A549 (cell line): ENCODE data around the gene LILRA6. TPM values are rescaled to one million over a fixed set of nuclear protein-coding genes. Genes with fewer than 3 reads are reported as not detected.

Experiments
- ATAC-seq, 2 experiments: fragments of 200-7000 bp in 1 of 2; fragments of >200 bp in 1 of 2; cut with Nextera tagmentation in 1 of 2; cut with Tn5 transposase in 1 of 2; 3 replicates each; pipeline versions ENCODE4 v1.8.0 to v1.9.1; 2018 to 2020; ENCODE audit warnings: mild to moderate bottlenecking in 1 of 2, moderate library complexity in 1 of 2
- CTCF ChIA-PET: fragments of 300-600 bp; sonication (Branson Sonifier 250); formaldehyde crosslinking; extraction: SDS; loops from one replicate; lab custom pipeline; 2021; ENCODE audit warnings: antibody characterized with exemption, inconsistent platforms; lab: Yijun Ruan, JAX
- POLR2A ChIA-PET: fragments of 350-600 bp; formaldehyde crosslinking; extraction: SDS; loops from one replicate; lab custom pipeline; 2021; ENCODE audit warnings: antibody characterized with exemption, inconsistent platforms; lab: Yijun Ruan, JAX
- DNase-seq, 2 experiments: peaks; one replicate each; pipeline versions ENCODE4 v3.0.0 to v3.0.0-alpha.2; 2011 to 2016; ENCODE audit warnings: low read depth in 1 of 2, low spot score in 1 of 2
- FAIRE-seq: peaks from 2 replicates; lab custom pipeline; 2011; peaks lifted over from hg19 to GRCh38; lab: Jason Lieb, UNC
- H3K27ac ChIP-seq, 2 experiments: fragments of >200 bp; sonication (Bioruptor Twin); formaldehyde crosslinking; 3 replicates each; pipeline ENCODE4 v1.5.1; 2016 to 2017
- H3K4me1 ChIP-seq: fragments of >200 bp; sonication (Bioruptor Twin); formaldehyde crosslinking; 3 replicates; pipeline ENCODE4 v1.6.1; 2016
- H3K4me2 ChIP-seq: fragments of >200 bp; sonication (Bioruptor Twin); formaldehyde crosslinking; 3 replicates; pipeline ENCODE4 v1.6.1; 2016
- H3K4me3 ChIP-seq: fragments of >200 bp; sonication (Bioruptor Twin); formaldehyde crosslinking; 3 replicates; pipeline ENCODE4 v1.5.1; 2016
- H3K9me3 ChIP-seq: fragments of >200 bp; sonication (Bioruptor Twin); formaldehyde crosslinking; 3 replicates; pipeline ENCODE4 v1.6.1; 2016
- EP300 ChIP-seq, 2 experiments: fragments of >200 bp; sonication (Bioruptor Twin); formaldehyde crosslinking; IDR thresholded peaks; 2 replicates in 1 of 2; 3 replicates in 1 of 2; pipeline ENCODE4 v1.6.1; 2016 to 2017
- FOXS1 ChIP-seq: fragments of 250-450 bp; sonication (Bioruptor Pico); IDR thresholded peaks from 2 replicates; pipeline ENCODE4 v1.5.0; 2020; ENCODE audit warnings: mild to moderate bottlenecking, moderate library complexity
- HOXA7 ChIP-seq: fragments of 250-450 bp; sonication (Bioruptor Pico); IDR thresholded peaks from 2 replicates; pipeline ENCODE4 v1.5.0; 2020; ENCODE audit warnings: mild to moderate bottlenecking, moderate library complexity
- HOXB13 ChIP-seq: fragments of 250-450 bp; sonication (Bioruptor Pico); IDR thresholded peaks from 2 replicates; pipeline ENCODE4 v1.5.0; 2020; ENCODE audit warnings: low read depth, mild to moderate bottlenecking, moderate library complexity
- JUNB ChIP-seq: fragments of >200 bp; sonication (Bioruptor Twin); formaldehyde crosslinking; IDR thresholded peaks from 2 replicates; pipeline ENCODE4 v1.6.1; 2016
- RAD21 ChIP-seq, 2 experiments: fragments of >200 bp in 1 of 2; sonication (Bioruptor Twin) in 1 of 2; formaldehyde crosslinking in 1 of 2; IDR thresholded peaks in 1 of 2; conservative IDR thresholded peaks in 1 of 2; 2 replicates in 1 of 2; 3 replicates in 1 of 2; pipeline ENCODE4 v1.6.1; 2012 to 2018; ENCODE audit warnings: inconsistent platforms in 1 of 2
- SMC3 ChIP-seq: fragments of >200 bp; sonication (Bioruptor Twin); formaldehyde crosslinking; IDR thresholded peaks from 3 replicates; pipeline ENCODE4 v1.6.1; 2018; ENCODE audit warnings: inconsistent platforms
- SREBF2 ChIP-seq: fragments of 450-650 bp; IDR thresholded peaks from 2 replicates; pipeline ENCODE4 v1.6.1; 2014; ENCODE audit warnings: mild to moderate bottlenecking, moderate library complexity
- TFCP2L1 ChIP-seq: fragments of 250-450 bp; sonication (Bioruptor Pico); IDR thresholded peaks from 2 replicates; pipeline ENCODE4 v1.5.0; 2021; ENCODE audit warnings: mild to moderate bottlenecking
- TP53 ChIP-seq: fragments of 250-450 bp; sonication (Bioruptor Pico); IDR thresholded peaks from 2 replicates; pipeline ENCODE4 v1.5.0; 2021; ENCODE audit warnings: mild to moderate bottlenecking, moderate library complexity
- ZNF302 ChIP-seq: fragments of 250-450 bp; sonication (Bioruptor Pico); IDR thresholded peaks from 2 replicates; pipeline ENCODE4 v1.9.0; 2021; ENCODE audit warnings: inconsistent platforms, mild to moderate bottlenecking, moderate library complexity
- WGBS: methylation state at CpG from one replicate; pipeline ENCODE4 v1.1.6; 2017; ENCODE audit errors: missing lambda C conversion rate; 5-methylcytosine and 5-hydroxymethylcytosine counted together
- polyA plus RNA-seq, 4 experiments: library from polyadenylated mRNA; depleted of rRNA in 3 of 4; stranded (reverse); fragments of >200 nt; fragmentation: RNase III in 1 of 4; extraction: RNeasy Plus Mini Kit Qiagen cat#74134 plus additional on column Dnase treatment in 1 of 4; gene quantifications; 2 replicates in 3 of 4; 3 replicates in 1 of 4; pipeline ENCODE4 v1.2.3, GENCODE V29; 2011 to 2017
- TF ChIP-seq, protein P1 (sequence below): fragments of >200 bp; sonication (Bioruptor Twin); formaldehyde crosslinking; IDR thresholded peaks from 3 replicates; pipeline ENCODE4 v1.5.1; 2016
- TF ChIP-seq, protein P2 (sequence below): fragments of 450-650 bp; IDR thresholded peaks from 2 replicates; pipeline ENCODE4 v1.6.1; 2014; ENCODE audit warnings: antibody characterized with exemption
- TF ChIP-seq, protein P3 (sequence below): fragments of 200-600 bp; sonication (generic); IDR thresholded peaks from 2 replicates; pipeline ENCODE4 v1.6.1; 2016; ENCODE audit warnings: antibody characterized with exemption, mild to moderate bottlenecking, moderate library complexity
- TF ChIP-seq, protein P4 (sequence below): fragments of 150-350 bp; IDR thresholded peaks from 2 replicates; pipeline ENCODE4 v1.6.1; 2014; ENCODE audit warnings: low read depth, mild to moderate bottlenecking, low read length

The LILRA6 gene
- polyA plus RNA-seq, 2 of the 4 experiments (the other 2 are of a cell fraction) = not detected

DNA sequence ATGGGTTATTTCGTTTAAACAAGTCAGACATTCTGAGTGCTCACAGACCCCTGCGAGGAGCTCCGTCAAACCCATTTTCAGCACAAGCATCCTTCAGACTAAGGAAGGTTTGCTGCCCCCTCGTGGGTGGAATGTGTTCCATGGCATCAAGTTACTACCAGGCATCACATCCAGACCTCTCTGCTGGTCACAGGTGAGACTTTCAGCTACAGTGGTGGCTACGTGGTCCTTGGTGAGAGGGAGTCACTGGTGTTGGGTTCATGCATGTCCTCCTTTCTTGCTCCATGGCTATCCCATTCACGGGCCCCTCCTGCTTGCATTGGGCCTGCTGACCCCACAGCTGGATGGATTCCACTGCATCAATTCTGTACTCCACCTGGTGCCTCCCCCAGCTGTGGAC lies 23.5 kb upstream of the LILRA6 start:
- Histone ChIP-seq H3K4me1 (no peaks in the 10 kb centered on the region), H3K9me3 (peaks cover 5% of the 10 kb centered on the region; the same call in 2 of the 3 replicates), H3K4me3 (no peak overlapping the region), H3K27ac (no peak overlapping the region)
- CTCF ChIA-PET = interaction anchor here (0.6 to 4.4 kb wide), 40 partner anchors 9 to 473 kb away, joined by 3 to 28 read pairs (median 4); partner anchors contain the start of genes LENG1, LILRB2, LILRB5 and TSEN34
- peak; percentile 94 to 95 for ATAC-seq
- FAIRE-seq = peak; percentile 82
- TF ChIP-seq ZNF302 (CRISPR knock-in tag) (no peak), SMC3 (peak; percentile 31; the same call in 1 of the 3 replicates), RAD21 (conservative IDR thresholded peaks at IDR 0.05 in 1 of 2, IDR thresholded peaks at IDR 0.05 in 1 of 2) (peak; percentile 31 to 52; a peak in 3 of 5 replicates), HOXA7 (CRISPR knock-in tag) (no peak), JUNB (no peak)
- TF ChIP-seq, protein P1, sequence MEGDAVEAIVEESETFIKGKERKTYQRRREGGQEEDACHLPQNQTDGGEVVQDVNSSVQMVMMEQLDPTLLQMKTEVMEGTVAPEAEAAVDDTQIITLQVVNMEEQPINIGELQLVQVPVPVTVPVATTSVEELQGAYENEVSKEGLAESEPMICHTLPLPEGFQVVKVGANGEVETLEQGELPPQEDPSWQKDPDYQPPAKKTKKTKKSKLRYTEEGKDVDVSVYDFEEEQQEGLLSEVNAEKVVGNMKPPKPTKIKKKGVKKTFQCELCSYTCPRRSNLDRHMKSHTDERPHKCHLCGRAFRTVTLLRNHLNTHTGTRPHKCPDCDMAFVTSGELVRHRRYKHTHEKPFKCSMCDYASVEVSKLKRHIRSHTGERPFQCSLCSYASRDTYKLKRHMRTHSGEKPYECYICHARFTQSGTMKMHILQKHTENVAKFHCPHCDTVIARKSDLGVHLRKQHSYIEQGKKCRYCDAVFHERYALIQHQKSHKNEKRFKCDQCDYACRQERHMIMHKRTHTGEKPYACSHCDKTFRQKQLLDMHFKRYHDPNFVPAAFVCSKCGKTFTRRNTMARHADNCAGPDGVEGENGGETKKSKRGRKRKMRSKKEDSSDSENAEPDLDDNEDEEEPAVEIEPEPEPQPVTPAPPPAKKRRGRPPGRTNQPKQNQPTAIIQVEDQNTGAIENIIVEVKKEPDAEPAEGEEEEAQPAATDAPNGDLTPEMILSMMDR = peak; percentile 79
- TF ChIP-seq, protein P2, sequence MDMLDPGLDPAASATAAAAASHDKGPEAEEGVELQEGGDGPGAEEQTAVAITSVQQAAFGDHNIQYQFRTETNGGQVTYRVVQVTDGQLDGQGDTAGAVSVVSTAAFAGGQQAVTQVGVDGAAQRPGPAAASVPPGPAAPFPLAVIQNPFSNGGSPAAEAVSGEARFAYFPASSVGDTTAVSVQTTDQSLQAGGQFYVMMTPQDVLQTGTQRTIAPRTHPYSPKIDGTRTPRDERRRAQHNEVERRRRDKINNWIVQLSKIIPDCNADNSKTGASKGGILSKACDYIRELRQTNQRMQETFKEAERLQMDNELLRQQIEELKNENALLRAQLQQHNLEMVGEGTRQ = no peak
- TF ChIP-seq, all 56 proteins: peak for 3
- POLR2A ChIA-PET = interaction anchor here (0.6 kb wide), 1 partner anchor 88 kb away, joined by 4 read pairs; no protein-coding TSS in a partner anchor
- 2% methylated on average over 6 of the region's 6 CpGs for WGBS
- peak; percentile 54 to 79 for DNase-seq
- no peak overlapping the region for H3K4me2 ChIP-seq

DNA sequence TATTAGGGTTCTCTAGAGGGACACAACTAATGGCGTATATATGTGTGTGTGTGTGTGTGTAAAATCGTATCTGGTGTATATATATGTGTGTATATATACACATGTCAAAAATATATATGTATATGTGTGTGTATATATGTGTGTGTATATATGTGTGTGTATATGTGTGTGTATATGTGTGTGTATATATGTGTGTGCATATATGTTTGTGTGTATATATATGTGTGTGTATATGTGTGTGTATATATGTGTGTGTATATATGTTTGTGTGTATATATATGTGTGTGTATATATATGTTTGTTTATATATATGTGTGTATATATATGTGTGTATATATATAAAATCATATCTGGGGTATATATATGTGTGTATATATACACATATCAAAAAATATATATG lies 19.9 kb upstream of the LILRA6 start:
- CTCF ChIA-PET = no interaction called here
- no peaks in the 10 kb centered on the region for H3K4me1 ChIP-seq
- H3K9me3 ChIP-seq = no peaks in the 10 kb centered on the region
- POLR2A ChIA-PET = no interaction called here
- H3K4me2 ChIP-seq = no peak overlapping the region
- TF ChIP-seq EP300 (IDR thresholded peaks at IDR 0.05) = no peak
- TF ChIP-seq, protein P2 = no peak
- FAIRE-seq = peak; percentile 56
- 16% methylated on average over 2 of the region's 2 CpGs for WGBS
- H3K27ac ChIP-seq = no peak overlapping the region
- ATAC-seq = no peak
- DNase-seq = no peak
- H3K4me3 ChIP-seq = no peak overlapping the region

DNA sequence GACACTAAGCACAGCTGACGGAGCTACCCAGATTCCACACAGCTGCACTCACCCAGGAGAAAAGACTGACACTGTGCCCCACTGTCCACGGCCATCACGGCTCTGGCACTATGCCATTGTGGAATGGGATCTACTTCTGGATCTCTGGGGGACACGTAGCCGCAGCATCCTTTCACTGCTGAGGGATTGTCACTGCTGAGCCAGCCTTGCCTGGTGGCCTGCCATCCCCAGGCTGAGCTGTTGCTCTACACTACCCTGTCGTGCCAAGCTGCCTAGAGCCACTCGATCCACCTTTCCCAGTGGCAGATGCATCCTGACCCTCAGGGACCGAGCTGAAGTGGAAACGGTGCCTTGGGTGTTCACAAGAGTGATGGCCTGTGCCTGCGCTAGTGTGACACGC lies 19.5 kb upstream of the LILRA6 start:
- Histone ChIP-seq H3K4me3 (no peak overlapping the region), H3K4me1 (no peaks in the 10 kb centered on the region), H3K9me3 (no peaks in the 10 kb centered on the region), H3K4me2 (no peak overlapping the region), H3K27ac (no peak overlapping the region)
- no peak for FAIRE-seq
- ChIA-PET POLR2A (no interaction called here), CTCF (no interaction called here)
- 28% methylated on average over 11 of the region's 11 CpGs for whole genome bisulfite sequencing
- TF ChIP-seq, protein P3, sequence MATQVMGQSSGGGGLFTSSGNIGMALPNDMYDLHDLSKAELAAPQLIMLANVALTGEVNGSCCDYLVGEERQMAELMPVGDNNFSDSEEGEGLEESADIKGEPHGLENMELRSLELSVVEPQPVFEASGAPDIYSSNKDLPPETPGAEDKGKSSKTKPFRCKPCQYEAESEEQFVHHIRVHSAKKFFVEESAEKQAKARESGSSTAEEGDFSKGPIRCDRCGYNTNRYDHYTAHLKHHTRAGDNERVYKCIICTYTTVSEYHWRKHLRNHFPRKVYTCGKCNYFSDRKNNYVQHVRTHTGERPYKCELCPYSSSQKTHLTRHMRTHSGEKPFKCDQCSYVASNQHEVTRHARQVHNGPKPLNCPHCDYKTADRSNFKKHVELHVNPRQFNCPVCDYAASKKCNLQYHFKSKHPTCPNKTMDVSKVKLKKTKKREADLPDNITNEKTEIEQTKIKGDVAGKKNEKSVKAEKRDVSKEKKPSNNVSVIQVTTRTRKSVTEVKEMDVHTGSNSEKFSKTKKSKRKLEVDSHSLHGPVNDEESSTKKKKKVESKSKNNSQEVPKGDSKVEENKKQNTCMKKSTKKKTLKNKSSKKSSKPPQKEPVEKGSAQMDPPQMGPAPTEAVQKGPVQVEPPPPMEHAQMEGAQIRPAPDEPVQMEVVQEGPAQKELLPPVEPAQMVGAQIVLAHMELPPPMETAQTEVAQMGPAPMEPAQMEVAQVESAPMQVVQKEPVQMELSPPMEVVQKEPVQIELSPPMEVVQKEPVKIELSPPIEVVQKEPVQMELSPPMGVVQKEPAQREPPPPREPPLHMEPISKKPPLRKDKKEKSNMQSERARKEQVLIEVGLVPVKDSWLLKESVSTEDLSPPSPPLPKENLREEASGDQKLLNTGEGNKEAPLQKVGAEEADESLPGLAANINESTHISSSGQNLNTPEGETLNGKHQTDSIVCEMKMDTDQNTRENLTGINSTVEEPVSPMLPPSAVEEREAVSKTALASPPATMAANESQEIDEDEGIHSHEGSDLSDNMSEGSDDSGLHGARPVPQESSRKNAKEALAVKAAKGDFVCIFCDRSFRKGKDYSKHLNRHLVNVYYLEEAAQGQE = no peak
- TF ChIP-seq RAD21 (conservative IDR thresholded peaks at IDR 0.05 in 1 of 2, IDR thresholded peaks at IDR 0.05 in 1 of 2) (no peak), TP53 (CRISPR knock-in tag) (no peak), TFCP2L1 (CRISPR knock-in tag) (no peak), HOXB13 (CRISPR knock-in tag) (no peak), HOXA7 (CRISPR knock-in tag) (no peak), SREBF2 (no peak), FOXS1 (CRISPR knock-in tag) (no peak)
- TF ChIP-seq, protein P4, sequence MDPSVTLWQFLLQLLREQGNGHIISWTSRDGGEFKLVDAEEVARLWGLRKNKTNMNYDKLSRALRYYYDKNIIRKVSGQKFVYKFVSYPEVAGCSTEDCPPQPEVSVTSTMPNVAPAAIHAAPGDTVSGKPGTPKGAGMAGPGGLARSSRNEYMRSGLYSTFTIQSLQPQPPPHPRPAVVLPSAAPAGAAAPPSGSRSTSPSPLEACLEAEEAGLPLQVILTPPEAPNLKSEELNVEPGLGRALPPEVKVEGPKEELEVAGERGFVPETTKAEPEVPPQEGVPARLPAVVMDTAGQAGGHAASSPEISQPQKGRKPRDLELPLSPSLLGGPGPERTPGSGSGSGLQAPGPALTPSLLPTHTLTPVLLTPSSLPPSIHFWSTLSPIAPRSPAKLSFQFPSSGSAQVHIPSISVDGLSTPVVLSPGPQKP = no peak
- no peak for ATAC-seq
- no peak for DNase-seq
